GM19438 (cell line): Measurements from ENCODE around the gene TNFRSF12A.
"Not testable (repeated sequence)": the region's sequence is repeated elsewhere in the genome, so short reads cannot be mapped to it uniquely, and the experiment has no call there.

ENCODE experiments used
- ATAC-seq: cut with Tn5 transposase; IDR thresholded peaks from one replicate; pipeline ENCODE4 v1.9.1; 2021; ENCODE audit warnings: low read depth; ENCODE audit not compliant: unreplicated experiment

Gene TNFRSF12A

GRCh38 chr16:3060339-3061127 lies 40.4 kb downstream of the TNFRSF12A start:
- no peak for ATAC-seq

- no peak for ATAC-seq
Observed at GRCh38 chr16:3062553-3062952, 42.4 kb downstream of the TNFRSF12A start.

GRCh38 chr16:3063625-3064386 lies 43.6 kb downstream of the TNFRSF12A start:
- ATAC-seq: no peak

GRCh38 chr16:3065069-3065741 lies 45.0 kb downstream of the TNFRSF12A start, which contains the start of gene IL32:
Gene IL32, plus strand, starts transcription at chr16:3065640. Its CDS starts 172 bp downstream, at chr16:3065812.
- ATAC-seq: no peak

- no peak for ATAC-seq
Observed at GRCh38 chr16:3065742-3066439, 45.7 kb downstream of the TNFRSF12A start.

- no peak for ATAC-seq
Observed at GRCh38 chr16:3066440-3066748, 46.2 kb downstream of the TNFRSF12A start.

- no peak for ATAC-seq
Observed at GRCh38 chr16:3068487-3068886, 48.3 kb downstream of the TNFRSF12A start.

GRCh38 chr16:3069146-3069545 lies 49.0 kb downstream of the TNFRSF12A start:
- ATAC-seq: not testable (repeated sequence)

- no peak for ATAC-seq
Observed at GRCh38 chr16:3070608-3071111, 50.5 kb downstream of the TNFRSF12A start.

- ATAC-seq: no peak
Observed at GRCh38 chr16:3071655-3072054, 51.5 kb downstream of the TNFRSF12A start.
